HUES6 (cell line): ENCODE measurements around the gene FAHD2A.

ENCODE experiments used
- H3K27ac ChIP-seq: 2 replicates; pipeline ENCODE4 v1.7.0; 2013; ENCODE audit warnings: low read depth, mild to moderate bottlenecking, low read length, inconsistent platforms
- H3K27me3 ChIP-seq: 2 replicates; pipeline ENCODE4 v1.6.1; 2013; ENCODE audit warnings: low read length; ENCODE audit not compliant: control insufficient read depth, insufficient read depth
- H3K36me3 ChIP-seq: 2 replicates; pipeline ENCODE4 v1.6.1; 2013; ENCODE audit warnings: low read length; ENCODE audit not compliant: control insufficient read depth, insufficient read depth
- H3K4me1 ChIP-seq: 2 replicates; pipeline ENCODE4 v1.6.1; 2013; ENCODE audit warnings: low read length; ENCODE audit not compliant: control insufficient read depth, insufficient read depth
- H3K4me3 ChIP-seq: 2 replicates; pipeline ENCODE4 v1.5.1; 2013; ENCODE audit warnings: low read depth, low read length
- H3K9ac ChIP-seq: one replicate; pipeline ENCODE4 v1.6.1; 2013; ENCODE audit warnings: mild to moderate bottlenecking, low read length
- H3K9me3 ChIP-seq: 2 replicates; pipeline ENCODE4 v1.6.1; 2013; ENCODE audit warnings: low read depth, low read length; ENCODE audit not compliant: control insufficient read depth, insufficient read depth

Gene FAHD2A

DNA sequence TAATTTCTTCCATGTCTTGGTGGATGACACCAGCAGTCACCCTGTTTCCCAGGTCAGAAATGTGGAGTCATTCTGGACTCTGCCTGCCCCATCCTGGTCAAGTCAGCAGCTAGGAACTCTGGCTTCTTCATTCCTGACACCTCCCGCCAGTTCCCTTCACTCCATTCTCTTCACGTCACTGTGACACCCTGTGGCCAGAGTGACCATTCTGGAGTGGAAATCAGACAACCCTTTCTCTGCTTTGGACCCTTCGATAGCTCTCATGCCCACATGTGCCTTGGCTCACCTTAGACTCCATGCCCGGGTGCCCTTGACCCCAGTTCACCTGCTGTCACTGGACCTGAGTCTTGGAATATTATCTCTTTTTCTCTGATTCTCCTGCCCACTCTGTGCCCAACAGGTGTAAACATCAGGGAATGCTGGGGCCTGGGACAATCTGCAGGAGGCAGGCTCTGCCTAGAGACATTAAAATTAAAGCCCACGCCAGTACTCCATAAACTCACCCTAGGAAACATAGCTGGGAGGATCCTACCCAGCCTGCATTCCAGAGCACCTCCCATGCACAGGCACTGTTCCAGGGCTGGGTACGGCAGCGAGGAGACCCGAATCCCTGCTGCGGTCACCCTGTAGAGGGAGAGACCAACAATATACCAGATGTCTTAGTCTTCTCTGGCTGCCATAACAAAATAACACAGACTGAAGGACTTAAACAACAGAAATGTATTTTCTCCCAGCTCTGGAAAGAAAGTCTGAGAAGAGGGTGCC, 41.1 kb upstream of the FAHD2A start:
- Histone ChIP-seq H3K27ac (no peak overlapping the region), H3K4me3 (no peak overlapping the region), H3K9me3 (no peaks in the 10 kb centered on the region), H3K9ac (no peak overlapping the region), H3K27me3 (no peaks in the 10 kb centered on the region), H3K36me3 (no peaks in the 10 kb centered on the region), H3K4me1 (no peaks in the 10 kb centered on the region)

DNA sequence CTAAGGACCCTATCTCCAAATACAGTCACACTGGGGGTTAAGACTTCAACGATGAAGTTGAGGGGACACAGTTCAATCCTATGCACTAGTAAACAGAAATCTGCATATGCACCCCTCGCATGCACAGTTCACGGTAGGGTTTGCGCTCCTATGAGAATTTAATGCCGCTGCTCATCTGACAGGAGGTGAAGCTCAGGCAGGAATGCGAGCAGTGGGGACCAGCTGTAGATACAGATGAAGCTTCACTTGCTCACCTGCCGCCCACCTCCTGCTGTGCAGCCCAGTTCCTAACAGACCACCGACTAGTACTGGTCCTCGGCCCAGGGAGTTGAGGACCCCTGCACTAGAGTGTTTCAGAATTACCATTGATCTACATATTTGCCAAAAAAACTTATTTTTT, 40.0 kb upstream of the FAHD2A start:
- no peaks in the 10 kb centered on the region for H3K9me3 ChIP-seq
- no peak overlapping the region for H3K27ac ChIP-seq
- H3K36me3 ChIP-seq: no peaks in the 10 kb centered on the region
- H3K27me3 ChIP-seq: no peaks in the 10 kb centered on the region
- no peak overlapping the region for H3K4me3 ChIP-seq
- H3K4me1 ChIP-seq: no peaks in the 10 kb centered on the region
- H3K9ac ChIP-seq: no peak overlapping the region

DNA sequence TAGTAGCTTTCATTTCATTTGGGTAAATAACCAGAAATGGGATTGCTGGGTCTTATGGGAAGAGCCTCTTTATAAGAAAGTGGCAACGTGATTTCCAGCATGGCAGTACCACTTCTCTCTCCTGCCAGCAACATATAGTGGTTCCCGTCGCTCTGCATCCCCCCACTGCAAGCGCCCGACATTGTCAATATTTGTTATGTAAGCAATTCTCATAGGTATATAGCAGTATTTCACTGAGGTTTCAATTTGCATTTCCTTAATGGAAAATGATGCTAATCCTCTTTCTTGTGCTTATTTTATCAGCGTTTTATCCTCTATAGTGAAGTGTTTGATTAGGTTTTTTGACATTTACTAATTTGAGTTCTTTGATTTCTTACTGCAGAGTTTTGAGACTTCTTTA, 36.0 kb upstream of the FAHD2A start:
- H3K9me3 ChIP-seq: no peaks in the 10 kb centered on the region

DNA sequence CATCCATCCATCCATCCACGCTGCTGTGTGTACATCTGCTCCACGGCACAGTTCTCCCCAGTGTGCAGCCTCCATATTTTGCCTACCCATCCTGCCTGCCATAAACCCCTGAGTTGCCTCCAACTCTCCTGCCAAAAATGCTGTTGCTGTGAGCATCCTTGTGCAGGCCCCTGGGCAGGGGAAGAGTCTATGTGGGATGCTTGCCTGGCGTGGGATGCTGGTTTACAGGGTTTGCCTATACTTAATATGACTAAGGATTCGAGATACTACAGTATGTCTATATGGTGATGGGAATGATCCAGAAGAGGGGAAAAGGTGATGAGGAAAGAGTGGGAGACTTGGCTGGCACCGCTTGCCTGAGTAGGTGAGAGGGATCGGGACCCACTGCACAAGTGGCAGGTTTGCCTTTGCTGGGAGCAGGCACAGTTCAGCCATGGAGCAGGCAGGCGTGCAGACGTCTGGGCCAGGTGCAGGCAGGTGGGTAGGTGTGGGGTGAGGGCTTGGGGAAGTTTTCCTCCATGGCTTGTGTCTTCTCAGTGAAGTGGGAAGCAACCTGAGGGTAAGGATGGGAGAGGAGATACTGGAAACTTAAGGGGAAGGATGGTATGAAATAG, 30.2 kb upstream of the FAHD2A start:
- Histone ChIP-seq H3K4me3 (no peak overlapping the region), H3K4me1 (peaks cover 5% of the 10 kb centered on the region; the same call in 1 of the 2 replicates), H3K9me3 (no peaks in the 10 kb centered on the region), H3K9ac (no peak overlapping the region), H3K27ac (no peak overlapping the region), H3K27me3 (no peaks in the 10 kb centered on the region), H3K36me3 (no peaks in the 10 kb centered on the region)

More for the DNA sequence above, 36.0 kb upstream of the FAHD2A start:
- no peaks in the 10 kb centered on the region for H3K36me3 ChIP-seq
- no peak overlapping the region for H3K27ac ChIP-seq
- no peaks in the 10 kb centered on the region for H3K4me1 ChIP-seq
- no peak overlapping the region for H3K4me3 ChIP-seq
- H3K27me3 ChIP-seq: no peaks in the 10 kb centered on the region
- H3K9ac ChIP-seq: no peak overlapping the region

DNA sequence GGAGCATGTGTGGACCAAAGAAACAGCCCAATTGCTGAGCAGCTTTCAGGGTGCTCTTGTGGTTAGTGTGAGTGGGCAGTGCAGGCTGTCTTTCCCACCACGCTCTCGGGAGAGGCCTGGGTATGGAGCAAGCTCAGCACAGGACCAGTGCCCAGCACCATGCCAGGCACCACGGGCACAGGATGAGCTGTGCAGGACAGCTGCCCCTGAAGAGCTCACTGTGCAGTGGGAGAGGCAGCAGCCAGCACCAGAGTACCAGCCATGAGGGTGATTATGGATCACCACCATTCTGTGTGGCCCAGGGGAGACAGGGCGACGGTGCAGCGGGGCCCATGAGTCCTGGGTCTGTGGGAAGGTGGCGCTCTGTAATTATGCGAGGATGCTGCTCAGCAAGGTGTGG, 29.7 kb upstream of the FAHD2A start:
- H3K9me3 ChIP-seq: no peaks in the 10 kb centered on the region
- no peaks in the 10 kb centered on the region for H3K27me3 ChIP-seq

DNA sequence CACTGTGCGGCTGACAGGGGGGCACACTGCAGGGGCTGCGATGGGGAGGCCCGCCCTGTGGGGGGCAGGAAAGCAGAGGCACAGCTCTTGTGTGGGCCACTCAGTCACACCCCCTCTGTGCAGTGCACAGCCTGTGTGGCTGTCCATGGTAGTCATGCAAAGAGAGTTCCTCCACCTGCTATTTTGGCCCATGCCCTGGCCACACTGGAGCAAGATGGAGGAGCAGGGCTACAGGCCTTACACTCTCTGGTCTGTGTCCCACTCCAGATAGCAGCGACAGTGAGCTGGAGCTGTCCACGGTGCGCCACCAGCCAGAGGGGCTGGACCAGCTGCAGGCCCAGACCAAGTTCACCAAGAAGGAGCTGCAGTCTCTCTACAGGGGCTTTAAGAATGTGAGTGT, 28.5 kb upstream of the FAHD2A start:
- Histone ChIP-seq H3K9me3 (no peaks in the 10 kb centered on the region), H3K27me3 (no peaks in the 10 kb centered on the region), H3K27ac (no peak overlapping the region)

More for the DNA sequence above, 29.7 kb upstream of the FAHD2A start:
- Histone ChIP-seq H3K4me3 (no peak overlapping the region), H3K4me1 (peaks cover 5% of the 10 kb centered on the region; the same call in 1 of the 2 replicates), H3K27ac (no peak overlapping the region), H3K9ac (no peak overlapping the region), H3K36me3 (no peaks in the 10 kb centered on the region)

DNA sequence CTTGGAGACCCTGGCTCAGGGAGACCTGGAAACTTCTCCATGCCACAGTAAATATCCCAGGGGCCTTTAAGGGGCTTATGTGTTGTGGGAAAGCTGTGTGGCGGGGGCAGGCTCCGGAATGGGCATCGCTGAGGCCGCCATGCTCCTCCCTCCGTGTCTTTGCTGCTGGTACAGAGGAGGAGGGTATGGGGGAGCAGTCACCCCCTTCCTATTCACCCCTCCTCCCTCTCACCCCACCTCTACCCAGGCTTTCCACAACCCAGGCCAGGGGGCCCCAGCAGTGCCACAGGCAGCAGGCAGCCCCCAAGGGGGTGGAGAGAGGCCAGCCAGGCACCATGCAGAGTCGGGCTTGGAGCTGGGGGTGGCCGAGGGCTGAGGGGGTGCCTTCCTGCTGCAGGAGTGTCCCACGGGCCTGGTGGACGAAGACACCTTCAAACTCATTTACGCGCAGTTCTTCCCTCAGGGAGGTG, 28.0 kb upstream of the FAHD2A start:
- Histone ChIP-seq H3K4me3 (no peak overlapping the region), H3K27ac (no peak overlapping the region), H3K9me3 (no peaks in the 10 kb centered on the region), H3K9ac (no peak overlapping the region), H3K4me1 (peaks cover 5% of the 10 kb centered on the region; the same call in 1 of the 2 replicates), H3K27me3 (no peaks in the 10 kb centered on the region), H3K36me3 (no peaks in the 10 kb centered on the region)

More for the DNA sequence above, 28.5 kb upstream of the FAHD2A start:
- Histone ChIP-seq H3K4me3 (no peak overlapping the region), H3K36me3 (no peaks in the 10 kb centered on the region), H3K4me1 (peaks cover 5% of the 10 kb centered on the region; the same call in 1 of the 2 replicates), H3K9ac (no peak overlapping the region)

DNA sequence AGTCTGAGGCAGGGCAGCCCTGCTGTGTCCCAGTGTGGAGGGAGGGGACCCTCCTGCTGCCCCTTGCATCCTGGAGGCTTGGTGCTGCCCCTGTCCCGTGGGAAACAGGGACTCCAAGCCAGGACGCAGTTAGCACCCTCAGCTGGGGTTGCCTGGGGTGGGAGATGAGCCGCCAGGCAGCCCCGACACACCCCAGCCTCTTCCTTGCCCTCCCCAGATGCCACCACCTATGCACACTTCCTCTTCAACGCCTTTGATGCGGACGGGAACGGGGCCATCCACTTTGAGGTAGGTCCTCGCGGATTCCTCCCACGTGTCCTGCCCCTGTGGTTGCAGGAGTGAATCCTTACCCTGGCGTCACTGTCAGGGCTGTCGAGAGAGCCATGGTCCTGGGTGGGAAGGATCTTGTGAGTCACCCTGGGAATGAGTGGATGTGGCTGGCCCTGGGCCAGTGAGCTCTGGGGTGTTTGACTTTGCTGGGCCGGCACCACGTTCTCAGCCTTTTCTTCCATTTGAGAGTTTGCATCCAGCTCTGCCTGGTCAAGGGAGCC, 27.5 kb upstream of the FAHD2A start:
- H3K27me3 ChIP-seq: no peaks in the 10 kb centered on the region
- no peaks in the 10 kb centered on the region for H3K9me3 ChIP-seq
- H3K27ac ChIP-seq: no peak overlapping the region
- H3K9ac ChIP-seq: no peak overlapping the region
- H3K4me3 ChIP-seq: no peak overlapping the region
- no peaks in the 10 kb centered on the region for H3K36me3 ChIP-seq
- peaks cover 5% of the 10 kb centered on the region; the same call in 1 of the 2 replicates for H3K4me1 ChIP-seq

DNA sequence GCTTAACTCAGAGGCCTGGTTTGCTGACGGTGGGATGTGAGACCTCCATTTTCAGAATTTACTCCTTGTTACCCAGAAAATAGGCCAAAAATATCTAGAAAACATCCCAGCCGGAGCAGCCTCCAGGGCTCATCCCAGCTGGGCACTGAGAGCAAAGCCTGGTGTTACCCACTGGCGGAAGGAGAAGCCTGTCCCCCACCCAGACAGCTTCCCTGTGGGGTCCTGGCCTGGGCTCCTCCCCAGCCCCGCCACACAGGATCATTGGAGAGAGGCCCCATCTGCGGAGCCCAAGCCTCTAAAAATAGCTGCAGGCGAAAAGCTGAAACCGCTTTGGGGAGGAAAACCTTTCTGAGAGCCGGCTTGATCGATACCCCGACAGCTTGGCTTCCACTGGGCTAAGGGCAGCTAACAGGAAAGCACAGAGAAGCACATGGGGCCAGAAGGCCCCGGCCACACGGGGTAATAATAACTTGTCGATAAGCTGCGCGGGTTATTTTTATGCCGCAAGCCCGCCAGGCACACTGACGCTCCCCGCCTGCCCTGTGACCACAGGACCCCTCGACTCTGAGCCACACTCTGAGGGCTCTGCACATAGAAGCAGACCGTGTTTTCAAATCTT, 26.9 kb upstream of the FAHD2A start:
- Histone ChIP-seq H3K27ac (no peak overlapping the region), H3K27me3 (no peaks in the 10 kb centered on the region), H3K36me3 (no peaks in the 10 kb centered on the region), H3K4me3 (no peak overlapping the region), H3K9me3 (no peaks in the 10 kb centered on the region), H3K9ac (no peak overlapping the region), H3K4me1 (peaks cover 5% of the 10 kb centered on the region; the same call in 1 of the 2 replicates)

DNA sequence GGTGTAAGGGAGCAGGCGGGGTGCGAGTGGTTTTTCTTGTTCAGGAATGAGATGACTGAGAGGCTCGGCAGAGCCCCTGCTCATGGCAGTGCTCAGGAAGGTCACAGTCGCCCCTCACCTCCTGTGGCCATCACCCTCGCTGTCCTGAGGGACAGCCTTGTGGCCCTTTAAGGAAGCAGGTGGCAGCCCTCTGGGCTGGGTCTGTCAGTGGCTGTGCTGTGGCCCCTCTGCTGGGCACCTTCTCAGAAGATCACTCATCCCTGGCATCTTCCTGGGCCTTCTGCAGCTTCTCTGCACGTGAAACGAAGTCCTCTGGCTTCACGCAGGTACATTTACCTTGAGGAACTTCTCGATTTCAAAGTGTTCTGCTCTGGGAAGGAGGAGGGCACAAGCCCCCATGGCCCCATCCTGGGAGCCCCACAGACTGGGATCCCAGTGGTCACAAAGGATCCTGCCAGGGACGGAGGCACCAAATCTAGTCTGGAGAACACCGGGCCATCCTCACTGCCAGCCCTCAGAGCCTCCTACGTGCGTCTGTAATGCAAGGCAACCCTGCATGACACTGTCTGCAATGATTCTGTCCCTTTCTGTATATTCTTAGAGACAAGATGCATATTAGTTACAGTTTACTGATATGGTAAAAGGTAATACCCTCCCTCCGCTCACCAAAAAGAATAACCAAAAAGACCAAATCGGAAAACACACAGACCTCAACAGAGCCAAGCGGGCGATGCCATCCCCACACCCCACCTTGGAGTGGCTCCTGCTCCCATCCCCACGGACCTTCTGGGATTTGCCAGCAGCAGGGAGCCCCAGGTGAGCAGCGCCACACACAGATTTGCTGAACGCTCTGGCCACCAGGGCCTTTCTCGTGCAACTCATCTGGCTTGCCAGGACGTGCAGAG, 25.9 kb upstream of the FAHD2A start:
- Histone ChIP-seq H3K27ac (no peak overlapping the region), H3K9me3 (no peaks in the 10 kb centered on the region), H3K27me3 (no peaks in the 10 kb centered on the region), H3K4me1 (peaks cover 5% of the 10 kb centered on the region; the same call in 1 of the 2 replicates), H3K4me3 (no peak overlapping the region), H3K36me3 (no peaks in the 10 kb centered on the region), H3K9ac (no peak overlapping the region)
